ENCODE results near the gene RABEPK.
"Not testable (repeated sequence)": the region's sequence is repeated elsewhere in the genome, so short reads cannot be mapped to it uniquely, and the experiment has no call there.

The RABEPK gene

GRCh38 chr9:125200216-125201047, at the start of gene RABEPK:
TSS of gene RABEPK (plus strand) at chr9:125200542. CDS start at chr9:125203014, 2,472 bp downstream.
- DNase-seq = peak; percentile 99

- DNase-seq = no peak
These were observed 48.6 kb upstream of the RABEPK start for GRCh38 chr9:125151730-125152129.

GRCh38 chr9:125153712-125154367, 46.5 kb upstream of the RABEPK start:
- no peak for DNase-seq

GRCh38 chr9:125156551-125156950, 43.8 kb upstream of the RABEPK start:
- DNase-seq = no peak

GRCh38 chr9:125160750-125161149, 39.6 kb upstream of the RABEPK start:
- no peak for DNase-seq

- DNase-seq = peak; percentile 69
These were observed 38.9 kb upstream of the RABEPK start for GRCh38 chr9:125161284-125161918.

GRCh38 chr9:125162891-125163290, 37.5 kb upstream of the RABEPK start:
- not testable (repeated sequence) for DNase-seq

- no peak for DNase-seq
These were observed 33.6 kb upstream of the RABEPK start for GRCh38 chr9:125166762-125167161.

GRCh38 chr9:125169895-125170294, 30.4 kb upstream of the RABEPK start:
- DNase-seq = no peak

- DNase-seq = peak; percentile 20
These were observed 28.1 kb upstream of the RABEPK start for GRCh38 chr9:125172031-125172755.

GRCh38 chr9:125176636-125177035, 23.7 kb upstream of the RABEPK start:
- DNase-seq = no peak

- no peak for DNase-seq
These were observed 22.5 kb upstream of the RABEPK start for GRCh38 chr9:125177888-125178287.

- not testable (repeated sequence) for DNase-seq
These were observed 20.6 kb upstream of the RABEPK start for GRCh38 chr9:125179776-125180175.

GRCh38 chr9:125180876-125181275, 19.5 kb upstream of the RABEPK start:
- no peak for DNase-seq

- not testable (repeated sequence) for DNase-seq
These were observed 18.6 kb upstream of the RABEPK start for GRCh38 chr9:125181756-125182155.

GRCh38 chr9:125183054-125183453, 17.3 kb upstream of the RABEPK start:
- peak; percentile 60 for DNase-seq

- DNase-seq = no peak
These were observed 16.8 kb upstream of the RABEPK start for GRCh38 chr9:125183561-125183960.

GRCh38 chr9:125189011-125189360, 11.4 kb upstream of the RABEPK start:
- peak; percentile 15 for DNase-seq

GRCh38 chr9:125189361-125190289, 10.7 kb upstream of the RABEPK start, which contains the start of gene PPP6C:
TSS of gene PPP6C (minus strand) at chr9:125189803. CDS start at chr9:125189718, 85 bp downstream.
- DNase-seq = peak; percentile 95

- DNase-seq = no peak
These were observed 10.0 kb upstream of the RABEPK start for GRCh38 chr9:125190361-125190801.

- DNase-seq = not testable (repeated sequence)
These were observed 5.9 kb upstream of the RABEPK start for GRCh38 chr9:125194466-125194865.

- not testable (repeated sequence) for DNase-seq
These were observed 4.8 kb upstream of the RABEPK start for GRCh38 chr9:125195591-125195990.
